Astrocyte of the hippocampus (primary cell): ENCODE data around the gene VAC14.
A peak's percentile ranks its signal among the peaks of the same experiment; 100 is the strongest.

Experiments
- DNase-seq: peaks from one replicate; pipeline ENCODE4 v3.0.0; 2011; ENCODE audit warnings: low read depth, low spot score

Gene VAC14

GRCh38 chr16:70725024-70725911 is 75.7 kb downstream of the VAC14 start:
- DNase-seq: no peak

- no peak for DNase-seq
These were observed 76.6 kb downstream of the VAC14 start for GRCh38 chr16:70724146-70725023.

- DNase-seq: no peak
These were observed 77.2 kb downstream of the VAC14 start for GRCh38 chr16:70723740-70724145.

GRCh38 chr16:70721202-70721963 is 79.6 kb downstream of the VAC14 start:
- DNase-seq: no peak

- DNase-seq: no peak
These were observed 80.3 kb downstream of the VAC14 start for GRCh38 chr16:70720425-70721201.

- no peak for DNase-seq
These were observed 83.9 kb downstream of the VAC14 start for GRCh38 chr16:70717065-70717464.

GRCh38 chr16:70715860-70716357 is 85.0 kb downstream of the VAC14 start:
- peak; percentile 85 for DNase-seq

- peak; percentile 97 for DNase-seq
These were observed 85.7 kb downstream of the VAC14 start for GRCh38 chr16:70715055-70715858.

GRCh38 chr16:70714581-70715054 is 86.3 kb downstream of the VAC14 start:
- DNase-seq: no peak

- DNase-seq: no peak
These were observed 87.1 kb downstream of the VAC14 start for GRCh38 chr16:70713824-70714223.

- DNase-seq: no peak
These were observed 87.6 kb downstream of the VAC14 start for GRCh38 chr16:70713342-70713741.

GRCh38 chr16:70712942-70713341 is 88.0 kb downstream of the VAC14 start:
- no peak for DNase-seq

GRCh38 chr16:70712359-70712758 is 88.6 kb downstream of the VAC14 start:
- no peak for DNase-seq

GRCh38 chr16:70711211-70712031 is 89.5 kb downstream of the VAC14 start:
- DNase-seq: no peak

- DNase-seq: no peak
These were observed 90.3 kb downstream of the VAC14 start for GRCh38 chr16:70710422-70711210.

- DNase-seq: no peak
These were observed 91.0 kb downstream of the VAC14 start for GRCh38 chr16:70709942-70710341.

GRCh38 chr16:70709457-70709856 is 91.5 kb downstream of the VAC14 start:
- DNase-seq: no peak
